HepG2 (cell line): Measurements from ENCODE around the gene DGUOK. TPM values are rescaled to one million over a fixed set of nuclear protein-coding genes. Genes with fewer than 3 reads are reported as not detected.

ENCODE experiments used
- BHLHE40 ChIP-seq: IDR thresholded peaks from 2 replicates; pipeline ENCODE4 v1.6.1; 2011; ENCODE audit warnings: low read length, improper control_type of control experiment
- CC2D1A ChIP-seq: sonication (generic); formaldehyde crosslinking; IDR thresholded peaks from 2 replicates; pipeline ENCODE4 v1.8.1; 2023; ENCODE audit warnings: mild to moderate bottlenecking, missing genetic modification reagents
- ETS1 ChIP-seq: sonication (generic); formaldehyde crosslinking; IDR thresholded peaks from 2 replicates; pipeline ENCODE4 v1.4.0; 2020; ENCODE audit warnings: missing genetic modification reagents
- FOSL1 ChIP-seq: sonication (generic); formaldehyde crosslinking; IDR thresholded peaks from 2 replicates; pipeline ENCODE4 v1.9.0; 2021; ENCODE audit warnings: missing genetic modification reagents, borderline replicate concordance
- FOSL2 ChIP-seq: sonication (generic); formaldehyde crosslinking; IDR thresholded peaks from 2 replicates; pipeline ENCODE4 v1.4.0; 2020; ENCODE audit warnings: missing genetic modification reagents
- GMEB1 ChIP-seq: sonication (generic); formaldehyde crosslinking; IDR thresholded peaks from 2 replicates; pipeline ENCODE4 v1.5.1; 2020; ENCODE audit warnings: missing genetic modification reagents, mild to moderate bottlenecking, borderline replicate concordance
- HHEX ChIP-seq: IDR thresholded peaks from 2 replicates; pipeline ENCODE4 v1.6.1; 2016; ENCODE audit warnings: control low read depth
- MTERF4 ChIP-seq: sonication (generic); formaldehyde crosslinking; IDR thresholded peaks from 2 replicates; pipeline ENCODE4 v1.8.0; 2023; ENCODE audit warnings: mild to moderate bottlenecking, missing genetic modification reagents
- POLR2AphosphoS5 ChIP-seq: IDR thresholded peaks from 2 replicates; pipeline ENCODE4 v1.6.1; 2012; ENCODE audit warnings: low read depth, low read length
- SP1 ChIP-seq, 2 experiments: fragments of 450-650 bp in 1 of 2; sonication (generic) in 1 of 2; formaldehyde crosslinking in 1 of 2; IDR thresholded peaks; 2 replicates each; pipeline versions ENCODE4 v1.4.0 to v1.6.1; 2016 to 2020; ENCODE audit warnings: missing genetic modification reagents in 1 of 2
- TCF7L2 ChIP-seq: IDR thresholded peaks from 2 replicates; pipeline ENCODE4 v1.6.1; 2011; ENCODE audit warnings: mild to moderate bottlenecking, low read depth, low read length, moderate library complexity
- ZBTB34 ChIP-seq: sonication (generic); formaldehyde crosslinking; IDR thresholded peaks from 2 replicates; pipeline ENCODE4 v1.8.0; 2022; ENCODE audit warnings: mild to moderate bottlenecking, missing genetic modification reagents
- ZNF280B ChIP-seq: sonication (generic); formaldehyde crosslinking; IDR thresholded peaks from 2 replicates; pipeline ENCODE4 v1.5.0; 2020; ENCODE audit warnings: missing genetic modification reagents, mild to moderate bottlenecking, borderline replicate concordance
- ZNF331 ChIP-seq: sonication (generic); formaldehyde crosslinking; IDR thresholded peaks from 2 replicates; pipeline ENCODE4 v1.4.0; 2020; ENCODE audit warnings: missing genetic modification reagents
- ZNF563 ChIP-seq: sonication (generic); formaldehyde crosslinking; IDR thresholded peaks from 2 replicates; pipeline ENCODE4 v1.8.0; 2022; ENCODE audit warnings: mild to moderate bottlenecking, moderate library complexity, missing genetic modification reagents
- ZNF710 ChIP-seq: sonication (generic); formaldehyde crosslinking; IDR thresholded peaks from 2 replicates; pipeline ENCODE4 v1.5.0; 2020; ENCODE audit warnings: mild to moderate bottlenecking, missing genetic modification reagents, borderline replicate concordance
- polyA plus RNA-seq, 8 experiments: library from polyadenylated mRNA; depleted of rRNA in 3 of 8; stranded (reverse) in 7 of 8; unstranded in 1 of 8; fragments of >200 nt; fragmentation: Illumina TruSeq in 4 of 8; extraction: Trizol in 4 of 8; gene quantifications; 2 replicates each; pipeline versions ENCODE4 v1.2.1 to v1.2.3, GENCODE V29; 2011 to 2016; ENCODE audit warnings: low read depth in 4 of 8, missing spikeins in 1 of 8, mixed read lengths in 1 of 8; ENCODE audit not compliant: insufficient read depth in 1 of 8
- total RNA-seq, 5 experiments: library from RNA; depleted of rRNA; stranded (reverse); fragments of >200 nt; fragmentation: Illumina TruSeq; extraction: Trizol; gene quantifications; 2 replicates each; pipeline ENCODE4 v1.2.3, GENCODE V29; 2016; ENCODE audit warnings: low read depth in 1 of 5
- TF ChIP-seq, protein P1 (sequence below): sonication (generic); formaldehyde crosslinking; IDR thresholded peaks from 2 replicates; pipeline ENCODE4 v1.4.0; 2020; ENCODE audit warnings: mild to moderate bottlenecking, low read depth, missing genetic modification reagents

The DGUOK gene
- total and polyA plus RNA-seq, 2 of the 13 experiments (the other 11 are each of a cell fraction or from before 2014, with no cell fraction given): 105 to 137 TPM

DNA sequence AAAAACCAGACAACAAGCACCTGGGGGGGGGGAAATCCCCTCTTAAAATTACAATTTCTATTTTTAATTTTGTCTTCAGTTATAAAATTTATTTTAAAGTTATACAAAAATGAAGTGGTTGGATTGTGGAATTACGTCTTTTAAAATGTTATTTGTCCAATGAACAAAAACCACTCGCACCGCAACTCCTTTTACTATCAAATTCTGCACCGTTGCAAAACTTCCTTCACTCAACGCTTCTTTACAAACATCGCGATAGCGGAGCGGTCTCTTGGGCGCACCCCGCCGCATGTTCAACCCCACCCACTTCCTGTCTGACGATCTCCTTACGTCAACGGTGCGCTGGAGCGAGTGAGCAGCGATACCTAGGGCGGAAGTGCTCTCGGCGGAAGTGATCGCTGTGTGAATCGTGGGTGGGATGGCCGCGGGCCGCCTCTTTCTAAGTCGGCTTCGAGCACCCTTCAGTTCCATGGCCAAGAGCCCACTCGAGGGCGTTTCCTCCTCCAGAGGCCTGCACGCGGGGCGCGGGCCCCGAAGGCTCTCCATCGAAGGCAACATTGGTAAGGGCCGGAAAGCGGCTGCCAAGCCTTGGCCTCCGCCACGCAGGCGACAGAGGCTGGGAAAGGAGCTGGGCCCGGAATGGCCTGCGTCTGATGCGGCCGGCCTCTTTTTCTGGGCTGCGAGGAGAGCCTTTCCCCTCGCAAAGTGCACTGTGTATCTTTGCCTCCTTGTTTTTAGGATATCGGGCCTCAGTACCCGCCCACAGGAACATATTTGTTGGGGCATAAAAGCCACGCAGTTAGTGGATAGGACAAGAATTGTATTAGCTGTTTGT lies at the start of gene DGUOK (continued):
- TF ChIP-seq ETS1 (no peak), ZNF563 (peak; percentile 87; the same call in 1 of the 2 replicates), ZBTB34 (CRISPR knock-in tag) (no peak; the same call in 1 of the 2 replicates), FOSL2 (CRISPR knock-in tag) (peak; percentile 78), SP1 (IDR thresholded peaks at IDR 0.05) (peak; percentile 56; the same call in 1 of the 2 replicates), SP1 (CRISPR knock-in tag; IDR thresholded peaks at IDR 0.05) (peak; percentile 95), ZNF280B (CRISPR knock-in tag) (peak; percentile 98), POLR2AphosphoS5 (peak; percentile 96), CC2D1A (CRISPR knock-in tag) (0 out of 2 replicates have a peak, but pooled peaks have one; percentile 96), ZNF710 (peak; percentile 83), BHLHE40 (peak; percentile 6; the same call in 1 of the 2 replicates), ZNF331 (CRISPR knock-in tag) (peak; percentile 90; the same call in 1 of the 2 replicates), TCF7L2 (no peak), MTERF4 (peak; percentile 89), HHEX (CRISPR knock-in tag) (no peak), FOSL1 (CRISPR knock-in tag) (no peak), GMEB1 (peak; percentile 91)
- TF ChIP-seq, protein P1, sequence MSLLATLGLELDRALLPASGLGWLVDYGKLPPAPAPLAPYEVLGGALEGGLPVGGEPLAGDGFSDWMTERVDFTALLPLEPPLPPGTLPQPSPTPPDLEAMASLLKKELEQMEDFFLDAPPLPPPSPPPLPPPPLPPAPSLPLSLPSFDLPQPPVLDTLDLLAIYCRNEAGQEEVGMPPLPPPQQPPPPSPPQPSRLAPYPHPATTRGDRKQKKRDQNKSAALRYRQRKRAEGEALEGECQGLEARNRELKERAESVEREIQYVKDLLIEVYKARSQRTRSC (CRISPR knock-in tag): peak; percentile 86; the same call in 1 of the 2 replicates
